GM06990 (cell line): ENCODE measurements around the gene MAP4K2.

Experiments
- DNase-seq: peaks from one replicate; pipeline ENCODE4 v3.0.0-alpha.2; 2011; ENCODE audit not compliant: insufficient read length; ENCODE audit errors: extremely low read depth
- H3K27me3 ChIP-seq: replicated peaks from 2 replicates; pipeline ENCODE4 v1.6.0; 2011; ENCODE audit warnings: low read length; ENCODE audit not compliant: control insufficient read depth, insufficient read depth
- H3K36me3 ChIP-seq: 2 replicates; pipeline ENCODE4 v1.5.1; 2011; ENCODE audit warnings: low read length; ENCODE audit not compliant: control insufficient read depth, insufficient read depth
- H3K4me3 ChIP-seq: replicated peaks from 2 replicates; pipeline ENCODE4 v1.5.1; 2011; ENCODE audit warnings: low read depth, mild to moderate bottlenecking, control low read depth, low read length
- CTCF ChIP-seq: IDR thresholded peaks from 2 replicates; pipeline ENCODE4 v1.5.1; 2011; ENCODE audit warnings: low read length, control low read depth, mild to moderate bottlenecking, inconsistent platforms; ENCODE audit not compliant: insufficient read depth, poor library complexity, severe bottlenecking

Gene MAP4K2

GRCh38 chr11:64799256-64799622 is 3.8 kb downstream of the MAP4K2 start:
- Histone ChIP-seq H3K27me3 (no peaks in the 10 kb centered on the region), H3K4me3 (no peak overlapping the region), H3K36me3 (peaks cover 22% of the 10 kb centered on the region)
- TF ChIP-seq CTCF: peak; percentile 11
- no peak for DNase-seq

GRCh38 chr11:64796757-64797541 is 6.1 kb downstream of the MAP4K2 start:
- peaks cover 29% of the 10 kb centered on the region for H3K36me3 ChIP-seq
- H3K27me3 ChIP-seq: no peaks in the 10 kb centered on the region
- no peak for DNase-seq
- no peak overlapping the region for H3K4me3 ChIP-seq
- TF ChIP-seq CTCF: no peak

GRCh38 chr11:64796047-64796756 is 6.8 kb downstream of the MAP4K2 start:
- no peak for TF ChIP-seq CTCF
- H3K36me3 ChIP-seq: peaks cover 29% of the 10 kb centered on the region
- no peak for DNase-seq
- no peaks in the 10 kb centered on the region for H3K27me3 ChIP-seq
- H3K4me3 ChIP-seq: no peak overlapping the region

GRCh38 chr11:64794526-64794925 is 8.5 kb downstream of the MAP4K2 start:
- H3K4me3 ChIP-seq: no peak overlapping the region
- TF ChIP-seq CTCF: no peak
- peaks cover 34% of the 10 kb centered on the region for H3K36me3 ChIP-seq
- no peak for DNase-seq
- H3K27me3 ChIP-seq: no peaks in the 10 kb centered on the region

- no peak for DNase-seq
- Histone ChIP-seq H3K36me3 (peaks cover 39% of the 10 kb centered on the region), H3K4me3 (no peak overlapping the region), H3K27me3 (no peaks in the 10 kb centered on the region)
- no peak for TF ChIP-seq CTCF
Observed at GRCh38 chr11:64793271-64794160, 9.5 kb downstream of the MAP4K2 start.
